NOMO-1 (cell line): ENCODE results near the gene MAP3K5.

Experiments used
- DNase-seq, 2 experiments: peaks; one replicate each; lab custom pipeline; 2025; ENCODE audit not compliant: unreplicated experiment in 2 of 2; lab: John Stamatoyannopoulos, UW

MAP3K5 gene

DNA sequence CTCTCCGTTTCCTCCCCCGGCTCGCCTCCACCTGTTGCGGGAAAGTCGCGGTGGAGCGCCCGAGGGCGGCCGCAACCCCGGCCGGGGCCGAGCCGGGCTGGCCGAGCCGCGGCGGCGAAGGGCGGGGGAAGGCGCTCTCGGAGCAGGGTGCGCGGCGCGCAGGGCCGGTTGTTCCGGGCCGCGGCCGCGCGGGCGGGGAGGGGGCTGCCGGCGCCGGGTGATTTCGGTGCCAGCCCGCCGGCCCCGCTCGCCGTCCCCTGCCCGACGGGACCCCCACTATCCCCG, 242.3 kb downstream of the MAP3K5 start:
- peak; percentile 20 to 30 for DNase-seq

DNA sequence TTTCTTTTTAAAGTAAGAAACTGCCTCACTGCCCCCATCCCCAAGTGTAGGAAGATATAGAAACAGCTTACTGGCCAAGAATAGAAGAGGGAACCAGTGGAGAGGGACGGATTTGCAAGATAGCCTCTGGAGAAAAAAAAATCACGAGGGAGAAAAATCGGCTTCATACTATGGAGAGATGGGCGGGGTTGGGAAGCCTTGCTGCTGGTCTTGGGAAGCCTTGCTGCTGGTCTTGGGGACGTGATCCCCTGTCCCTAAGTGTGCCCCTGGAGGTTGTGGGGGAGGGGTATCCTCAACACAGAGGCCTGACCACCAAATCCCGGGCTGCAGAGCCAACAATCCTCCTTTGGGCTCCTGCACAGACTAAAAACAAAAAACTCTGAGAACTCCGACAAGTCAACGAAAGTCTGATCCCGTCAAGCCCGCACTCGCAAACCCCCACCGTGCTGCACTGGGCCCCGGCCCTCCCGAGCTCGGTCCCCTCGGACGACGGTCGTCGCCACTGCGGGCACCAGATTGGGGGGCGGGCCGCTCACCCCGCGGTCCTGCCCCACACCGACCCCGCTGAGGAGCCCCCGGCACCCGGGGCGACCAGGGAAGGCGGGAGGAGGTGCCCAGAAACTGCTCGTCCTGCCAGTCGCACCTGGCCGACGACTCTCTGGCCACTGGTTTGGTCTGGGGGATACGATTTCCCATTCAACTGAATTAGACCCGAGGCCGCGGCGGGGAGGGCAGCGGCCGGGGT, 242.8 kb downstream of the MAP3K5 start:
- peak in 1 of 2 experiments; percentile 3 for DNase-seq

- DNase-seq: no peak
These were observed 243.5 kb downstream of the MAP3K5 start for GRCh38 chr6:136548582-136549299.

- DNase-seq: no peak
These were observed 244.4 kb downstream of the MAP3K5 start for GRCh38 chr6:136547871-136548270.

DNA sequence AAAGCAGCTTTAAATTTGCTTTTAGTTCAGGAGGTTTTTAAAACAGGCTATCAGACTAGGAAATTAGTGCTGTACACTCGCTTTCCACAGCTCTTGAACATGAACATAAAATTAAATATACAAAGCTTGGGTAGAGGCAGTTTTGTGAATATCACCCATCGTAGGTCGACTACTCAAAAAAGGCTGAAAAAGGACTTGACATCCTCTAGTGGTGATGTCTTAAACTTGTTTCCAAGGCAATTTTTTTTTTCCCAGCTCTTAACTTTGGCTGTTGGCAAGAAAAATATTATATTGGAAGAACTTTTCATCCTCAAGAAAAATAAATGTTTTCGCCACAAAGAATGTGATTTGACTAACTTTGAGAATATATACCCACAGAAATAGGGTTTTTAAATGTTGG, 244.9 kb downstream of the MAP3K5 start:
- DNase-seq: peak; percentile 29 to 42

- no peak for DNase-seq
These were observed 245.9 kb downstream of the MAP3K5 start for GRCh38 chr6:136546331-136546730.

DNA sequence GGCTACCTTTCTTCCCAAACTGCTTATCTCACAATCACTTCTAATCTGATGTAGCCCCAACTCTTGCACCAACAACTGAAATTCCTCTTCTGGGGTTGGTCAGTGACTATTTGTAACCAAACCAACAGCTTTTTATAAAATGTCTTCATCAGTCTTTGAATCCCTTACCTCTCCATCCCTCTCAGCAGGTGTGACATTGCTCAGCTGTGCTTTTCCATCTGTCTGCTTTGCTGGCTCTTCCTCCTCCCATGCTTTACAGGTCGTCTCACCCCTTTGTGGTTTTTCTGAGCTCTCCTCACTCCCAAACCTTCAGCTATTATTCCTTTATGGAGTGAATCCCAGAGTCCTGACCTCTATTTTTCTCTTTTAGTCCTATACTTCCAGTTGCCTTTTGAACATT, 248.0 kb downstream of the MAP3K5 start:
- DNase-seq: no peak

DNA sequence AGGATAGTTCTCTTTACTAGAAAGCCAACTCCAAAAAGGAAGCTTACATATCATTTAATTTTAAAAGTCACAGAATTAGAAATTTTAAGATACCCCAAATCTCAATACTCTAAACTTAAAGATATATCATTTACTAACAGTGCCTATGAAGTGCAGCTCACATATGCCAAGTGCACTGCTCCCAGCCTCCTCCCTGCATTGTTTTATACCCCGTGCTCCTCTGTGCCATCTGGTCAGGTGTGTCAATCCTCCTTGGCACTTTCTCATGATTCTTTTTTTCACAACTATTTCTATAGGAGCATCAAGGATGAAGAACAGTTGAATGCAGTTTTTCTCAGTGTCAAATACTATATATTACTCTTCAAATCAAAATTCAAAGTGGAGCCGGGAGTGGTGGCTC, 250.9 kb downstream of the MAP3K5 start:
- no peak for DNase-seq

- no peak for DNase-seq
These were observed 252.2 kb downstream of the MAP3K5 start for GRCh38 chr6:136539967-136540652.

GRCh38 chr6:136538836-136539235, 253.4 kb downstream of the MAP3K5 start:
- no peak for DNase-seq

DNA sequence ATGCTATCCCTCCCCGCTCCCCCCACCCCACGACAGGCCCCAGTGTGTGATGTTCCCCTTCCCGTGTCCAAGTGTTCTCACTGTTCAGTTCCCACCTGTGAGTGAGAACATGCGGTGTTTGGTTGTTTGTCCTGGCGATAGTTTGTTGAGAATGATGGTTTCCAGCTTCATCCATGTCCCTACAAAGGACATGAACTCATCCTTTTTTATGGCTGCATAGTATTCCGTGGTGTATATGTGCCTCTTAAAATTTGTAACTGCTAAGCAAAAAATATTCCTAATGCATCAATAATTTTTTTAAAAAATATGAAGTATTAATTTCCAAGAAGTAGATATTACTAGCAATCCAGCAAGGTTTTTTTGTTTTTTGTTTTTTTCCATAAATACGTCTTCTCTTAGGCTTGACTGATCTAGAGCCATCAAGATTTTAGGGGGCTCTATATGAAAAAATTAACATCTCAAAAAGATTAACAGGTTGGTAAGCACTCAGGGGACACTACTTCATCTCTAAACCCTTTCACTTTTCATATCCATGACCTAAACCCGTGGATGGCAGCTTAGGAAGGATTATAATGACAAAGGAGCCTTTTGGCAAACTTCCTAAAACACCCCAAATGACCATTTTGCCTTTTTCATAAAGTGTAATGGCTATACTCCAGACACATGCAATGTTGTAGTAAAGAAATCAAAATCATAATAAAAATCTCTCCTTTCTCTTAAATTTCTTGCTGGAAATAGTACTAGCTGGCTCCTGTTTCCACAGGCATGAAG, 256.2 kb downstream of the MAP3K5 start:
- no peak for DNase-seq

- peak in 1 of 2 experiments; percentile 48 for DNase-seq
These were observed 257.1 kb downstream of the MAP3K5 start for GRCh38 chr6:136535017-136535765.

- DNase-seq: no peak
These were observed 258.0 kb downstream of the MAP3K5 start for GRCh38 chr6:136534268-136534667.

- no peak for DNase-seq
These were observed 258.8 kb downstream of the MAP3K5 start for GRCh38 chr6:136533487-136533886.

DNA sequence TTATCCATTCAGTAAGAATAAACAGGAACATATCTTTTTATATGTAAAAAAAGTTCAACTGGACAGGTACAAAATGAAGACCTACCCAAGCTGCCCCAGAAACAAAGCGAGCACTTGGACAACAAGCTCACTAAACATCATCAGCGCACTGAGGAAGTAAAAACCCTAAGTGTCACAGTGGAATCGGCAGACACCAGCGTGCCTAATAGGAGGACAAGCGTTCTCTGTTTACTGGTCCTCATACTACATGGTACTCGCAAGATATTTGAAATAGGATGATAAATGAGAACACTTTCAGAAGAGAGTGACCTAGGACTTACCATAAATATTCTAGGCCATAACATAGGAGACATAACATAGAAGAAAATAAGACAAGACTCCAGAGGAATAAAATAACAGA, 260.2 kb downstream of the MAP3K5 start:
- DNase-seq: no peak

- no peak for DNase-seq
These were observed 262.6 kb downstream of the MAP3K5 start for GRCh38 chr6:136529710-136530109.

GRCh38 chr6:136528477-136528876, 263.8 kb downstream of the MAP3K5 start:
- DNase-seq: no peak

DNA sequence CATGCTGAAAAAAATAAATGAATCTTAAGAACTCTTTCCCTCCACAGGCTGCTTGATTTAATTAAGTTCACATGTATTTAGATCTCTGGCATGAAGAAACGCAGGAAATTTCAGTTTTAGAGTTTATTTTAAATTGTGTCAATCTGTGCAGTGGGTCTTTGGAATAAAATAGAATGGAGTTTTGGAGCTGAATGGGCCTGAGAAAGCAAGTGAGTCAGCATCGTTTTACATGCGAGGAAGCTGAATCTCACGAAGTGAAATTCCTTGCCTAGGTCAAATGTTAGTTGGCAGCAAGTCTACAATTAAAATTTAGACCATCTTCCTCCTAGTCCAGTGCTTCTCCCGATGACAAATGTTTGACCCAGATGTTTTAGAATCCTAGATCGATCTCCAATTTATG, 264.4 kb downstream of the MAP3K5 start:
- DNase-seq: no peak

- DNase-seq: no peak
These were observed 265.3 kb downstream of the MAP3K5 start for GRCh38 chr6:136526937-136527336.

GRCh38 chr6:136526196-136526930, 265.9 kb downstream of the MAP3K5 start:
- peak; percentile 6 to 42 for DNase-seq
